K562 (cell line): Measurements from ENCODE around the gene RNF19B. TPM values are rescaled to one million over a fixed set of nuclear protein-coding genes. Genes with fewer than 3 reads are reported as not detected.

Source experiments
- ADNP ChIP-seq: fragments of 200-800 bp; sonication (Bioruptor generic); IDR thresholded peaks from 2 replicates; pipeline ENCODE4 v1.6.1; 2016; ENCODE audit warnings: missing genetic modification characterization, missing compliant biosample characterization
- BACH1 ChIP-seq: fragments of 200-800 bp; sonication (Bioruptor generic); IDR thresholded peaks from 2 replicates; pipeline ENCODE4 v1.6.1; 2016; ENCODE audit warnings: missing genetic modification characterization, missing compliant biosample characterization
- CAMTA2 ChIP-seq: fragments of 250-450 bp; sonication (Bioruptor Pico); conservative IDR thresholded peaks from 2 replicates; pipeline ENCODE4 v1.5.1; 2022
- CEBPB ChIP-seq: fragments of 450-650 bp; IDR thresholded peaks from 2 replicates; pipeline ENCODE4 v1.6.1; 2016; ENCODE audit warnings: missing genetic modification characterization, missing compliant biosample characterization
- LEF1 ChIP-seq: fragments of 450-650 bp; IDR thresholded peaks from 2 replicates; pipeline ENCODE4 v1.6.1; 2016; ENCODE audit warnings: mild to moderate bottlenecking
- MYC ChIP-seq, 2 experiments: fragments of 250-450 bp in 1 of 2; sonication (Bioruptor Pico) in 1 of 2; IDR thresholded peaks; 2 replicates each; pipeline versions ENCODE4 v1.5.1 to v1.6.1; 2012 to 2021; ENCODE audit warnings: low read depth in 2 of 2, borderline replicate concordance in 1 of 2, improper control_type of control experiment in 1 of 2, low read length in 1 of 2, mild to moderate bottlenecking in 1 of 2, moderate library complexity in 1 of 2
- NFXL1 ChIP-seq: fragments of 450-650 bp; formaldehyde crosslinking; IDR thresholded peaks from 2 replicates; pipeline ENCODE4 v1.4.0; 2021; ENCODE audit warnings: mild to moderate bottlenecking
- NR2C2 ChIP-seq, 2 experiments: fragments of 200-800 bp in 1 of 2; sonication (Bioruptor generic) in 1 of 2; sonication (generic) in 1 of 2; formaldehyde crosslinking in 1 of 2; IDR thresholded peaks; 2 replicates each; pipeline versions ENCODE4 v1.6.1 to v1.8.0; 2016 to 2022; ENCODE audit warnings: mild to moderate bottlenecking in 1 of 2, missing compliant biosample characterization in 1 of 2, missing genetic modification characterization in 1 of 2, missing genetic modification reagents in 1 of 2
- PATZ1 ChIP-seq: fragments of 250-450 bp; sonication (Bioruptor Pico); IDR thresholded peaks from 2 replicates; pipeline ENCODE4 v1.5.0; 2020; ENCODE audit warnings: mild to moderate bottlenecking, borderline replicate concordance
- POLR3A ChIP-seq: IDR thresholded peaks from 2 replicates; pipeline ENCODE4 v1.6.1; 2011; ENCODE audit warnings: borderline replicate concordance, mild to moderate bottlenecking, moderate library complexity; ENCODE audit not compliant: insufficient read length, insufficient read depth; ENCODE audit errors: extremely low read depth
- PREB ChIP-seq: sonication (generic); formaldehyde crosslinking; IDR thresholded peaks from 2 replicates; pipeline ENCODE4 v1.8.1; 2023; ENCODE audit warnings: mild to moderate bottlenecking, missing genetic modification reagents
- SMAD3 ChIP-seq: fragments of 450-650 bp; formaldehyde crosslinking; conservative IDR thresholded peaks from 2 replicates; pipeline ENCODE4 v1.4.0; 2020; ENCODE audit warnings: mild to moderate bottlenecking
- SMARCA4 ChIP-seq: fragments of 450-650 bp; IDR thresholded peaks from 2 replicates; pipeline ENCODE4 v1.6.1; 2016
- SMARCE1 ChIP-seq: fragments of 450-650 bp; IDR thresholded peaks from 2 replicates; pipeline ENCODE4 v1.7.1; 2016; ENCODE audit warnings: mild to moderate bottlenecking
- SRF ChIP-seq, 2 experiments: fragments of 250-450, 450-650 bp in 1 of 2; sonication (Bioruptor Pico) in 1 of 2; sonication (generic) in 1 of 2; formaldehyde crosslinking; IDR thresholded peaks; 2 replicates each; pipeline versions ENCODE4 v1.5.0 to v1.5.1; 2020 to 2022; ENCODE audit warnings: mild to moderate bottlenecking in 1 of 2, missing genetic modification reagents in 1 of 2
- TRIM24 ChIP-seq, 2 experiments: fragments of 450-650 bp; IDR thresholded peaks; 2 replicates each; pipeline ENCODE4 v1.6.1; 2016
- VEZF1 ChIP-seq: fragments of 200-800 bp; sonication (Bioruptor generic); IDR thresholded peaks from 2 replicates; pipeline ENCODE4 v1.6.1; 2017; ENCODE audit warnings: missing genetic modification characterization, missing compliant biosample characterization
- ZNF324 ChIP-seq: fragments of 250-450 bp; sonication (Bioruptor Pico); IDR thresholded peaks from 2 replicates; pipeline ENCODE4 v1.4.0; 2020; ENCODE audit warnings: mild to moderate bottlenecking
- ZNF395 ChIP-seq: fragments of 200-800 bp; sonication (Bioruptor generic); IDR thresholded peaks from 2 replicates; pipeline ENCODE4 v1.6.1; 2017; ENCODE audit warnings: missing genetic modification characterization, missing compliant biosample characterization
- ZNF699 ChIP-seq: fragments of 250-450 bp; sonication (Bioruptor Pico); IDR thresholded peaks from 2 replicates; pipeline ENCODE4 v1.8.0; 2021; ENCODE audit warnings: mild to moderate bottlenecking, moderate library complexity; ENCODE audit not compliant: insufficient replicate concordance
- polyA plus RNA-seq, 8 experiments: library from polyadenylated mRNA; depleted of rRNA in 4 of 8; stranded (reverse) in 5 of 8; unstranded in 3 of 8; fragments of >200 nt; fragmentation: Nextera tagmentation in 2 of 8; fragmentation: Illumina TruSeq in 1 of 8; extraction: Ambion mirVana in 2 of 8; extraction: Trizol in 1 of 8; gene quantifications; 2 replicates each; pipeline versions ENCODE4 v1.2.1 to v1.2.3, GENCODE V29; 2011 to 2014; ENCODE audit warnings: inconsistent platforms in 1 of 8, missing spikeins in 1 of 8
- total RNA-seq, 7 experiments: library from RNA; depleted of rRNA in 6 of 7; stranded (reverse); fragments of >200 nt in 6 of 7; fragmentation: Illumina TruSeq in 2 of 7; extraction: Trizol in 2 of 7; gene quantifications; 2 replicates each; pipeline versions ENCODE4 v1.2.1 to v1.2.3, GENCODE V29; 2011 to 2021; ENCODE audit warnings: low replicate concordance in 1 of 7

RNF19B gene
- total and polyA plus RNA-seq, 9 of the 15 experiments (the other 6 are each of a cell fraction or from before 2014, with no cell fraction given) = 2.6 to 14.9 (median 10.1) TPM

- peak; percentile 17; the same call in 1 of the 2 replicates for TF ChIP-seq PATZ1 (CRISPR knock-in tag)
- TF ChIP-seq BACH1 (tag) = peak; percentile 59; the same call in 1 of the 2 replicates
- TF ChIP-seq SMARCA4 = peak; percentile 62; the same call in 1 of the 2 replicates
- peak; percentile 54; the same call in 1 of the 2 replicates for TF ChIP-seq SMARCE1
- 0 out of 2 replicates have a peak, but pooled peaks have one; percentile 37 for TF ChIP-seq ADNP (tag)
- TF ChIP-seq ZNF699 (CRISPR knock-in tag) = no peak
- TF ChIP-seq CEBPB (tag) = peak; percentile 35
- TF ChIP-seq CAMTA2 (CRISPR knock-in tag) = no peak
- peak; percentile 59; the same call in 1 of the 2 replicates for TF ChIP-seq LEF1
- peak; percentile 42; the same call in 1 of the 2 replicates for TF ChIP-seq MYC (IDR thresholded peaks at IDR 0.05; ENCODE audit: low read depth, low read length)
- 0 out of 2 replicates have a peak, but pooled peaks have one; percentile 18 for TF ChIP-seq MYC (CRISPR knock-in tag; IDR thresholded peaks at IDR 0.05; ENCODE audit: borderline replicate concordance, low read depth)
- 0 out of 2 replicates have a peak, but pooled peaks have one; percentile 27 for TF ChIP-seq VEZF1 (CRISPR knock-in tag)
- no peak for TF ChIP-seq PREB (CRISPR knock-in tag)
- TF ChIP-seq ZNF395 (CRISPR knock-in tag) = peak; percentile 40; the same call in 1 of the 2 replicates
- no peak for TF ChIP-seq ZNF324 (CRISPR knock-in tag)
- TF ChIP-seq NR2C2 (CRISPR knock-in tag; IDR thresholded peaks at IDR 0.05) = no peak
- TF ChIP-seq NR2C2 (tag; IDR thresholded peaks at IDR 0.05) = peak; percentile 49; the same call in 1 of the 2 replicates
- TF ChIP-seq NFXL1 (CRISPR knock-in tag) = 0 out of 2 replicates have a peak, but pooled peaks have one; percentile 26
- no peak for TF ChIP-seq SMAD3 (CRISPR knock-in tag)
- TF ChIP-seq POLR3A = no peak
- peak in 1 of 2 experiments; percentile 43; a peak in 1 of 4 replicates for TF ChIP-seq TRIM24 (IDR thresholded peaks at IDR 0.05)
- 0 out of 4 replicates have a peak, but pooled peaks of 1 of the 2 experiments have one; percentile 15 for TF ChIP-seq SRF (CRISPR knock-in tag; IDR thresholded peaks at IDR 0.05)
Observed at GRCh38 chr1:32919811-32920733, 44.5 kb downstream of the RNF19B start (continued).
